HepG2 (cell line): ENCODE data around the gene TREM1. TPM values are rescaled to one million over a fixed set of nuclear protein-coding genes. Genes with fewer than 3 reads are reported as not detected.

Experiments
- ATRX ChIP-seq: sonication (generic); formaldehyde crosslinking; IDR thresholded peaks from 2 replicates; pipeline ENCODE4 v1.4.0; 2020; ENCODE audit warnings: missing genetic modification reagents, borderline replicate concordance
- CBX5 ChIP-seq: sonication (generic); formaldehyde crosslinking; IDR thresholded peaks from 2 replicates; pipeline ENCODE4 v1.4.0; 2020; ENCODE audit warnings: missing genetic modification reagents, borderline replicate concordance
- CREB3 ChIP-seq: sonication (generic); formaldehyde crosslinking; IDR thresholded peaks from 2 replicates; pipeline ENCODE4 v1.5.0; 2020; ENCODE audit warnings: missing genetic modification reagents
- E2F5 ChIP-seq: sonication (generic); formaldehyde crosslinking; conservative IDR thresholded peaks from 2 replicates; pipeline ENCODE4 v1.4.0; 2020; ENCODE audit warnings: missing genetic modification reagents
- ETV5 ChIP-seq: IDR thresholded peaks from 2 replicates; pipeline ENCODE4 v1.6.1; 2018; ENCODE audit warnings: missing biosample characterization, missing genetic modification reagents, inconsistent platforms, borderline replicate concordance
- ONECUT2 ChIP-seq: sonication (generic); formaldehyde crosslinking; IDR thresholded peaks from 2 replicates; pipeline ENCODE4 v1.4.0; 2020; ENCODE audit warnings: missing genetic modification reagents
- POGZ ChIP-seq: sonication (generic); formaldehyde crosslinking; IDR thresholded peaks from 2 replicates; pipeline ENCODE4 v1.4.0; 2020; ENCODE audit warnings: mild to moderate bottlenecking, missing genetic modification reagents
- PRPF4 ChIP-seq: fragments of 200-400 bp; formaldehyde crosslinking; IDR thresholded peaks from 2 replicates; pipeline ENCODE4 v1.6.1; 2016; ENCODE audit warnings: low read length, low read depth; ENCODE audit not compliant: poor library complexity, severe bottlenecking
- TSC22D2 ChIP-seq: sonication (generic); formaldehyde crosslinking; IDR thresholded peaks from 2 replicates; pipeline ENCODE4 v1.5.1; 2020; ENCODE audit warnings: missing genetic modification reagents, mild to moderate bottlenecking, borderline replicate concordance
- ZFAT ChIP-seq: sonication (generic); formaldehyde crosslinking; conservative IDR thresholded peaks from 2 replicates; pipeline ENCODE4 v1.8.1; 2023; ENCODE audit warnings: missing genetic modification reagents, inconsistent platforms
- ZFP82 ChIP-seq: sonication (generic); formaldehyde crosslinking; IDR thresholded peaks from 2 replicates; pipeline ENCODE4 v1.5.1; 2020; ENCODE audit warnings: mild to moderate bottlenecking, missing genetic modification reagents, borderline replicate concordance
- ZMYM4 ChIP-seq: sonication (generic); formaldehyde crosslinking; IDR thresholded peaks from 2 replicates; pipeline ENCODE4 v1.8.1; 2023; ENCODE audit warnings: mild to moderate bottlenecking, missing genetic modification reagents
- ZNF20 ChIP-seq: sonication (generic); formaldehyde crosslinking; IDR thresholded peaks from 2 replicates; pipeline ENCODE4 v1.4.0; 2020; ENCODE audit warnings: mild to moderate bottlenecking, moderate library complexity, missing genetic modification reagents
- ZNF333 ChIP-seq: sonication (generic); formaldehyde crosslinking; IDR thresholded peaks from 2 replicates; pipeline ENCODE4 v1.4.0; 2020; ENCODE audit warnings: mild to moderate bottlenecking, missing genetic modification reagents, borderline replicate concordance
- ZNF335 ChIP-seq: sonication (generic); formaldehyde crosslinking; IDR thresholded peaks from 2 replicates; pipeline ENCODE4 v1.4.0; 2020; ENCODE audit warnings: missing genetic modification reagents
- ZNF354B ChIP-seq: sonication (generic); formaldehyde crosslinking; IDR thresholded peaks from 2 replicates; pipeline ENCODE4 v1.8.0; 2022; ENCODE audit warnings: mild to moderate bottlenecking, missing genetic modification reagents
- ZNF512 ChIP-seq: sonication (generic); formaldehyde crosslinking; IDR thresholded peaks from 2 replicates; pipeline ENCODE4 v1.4.0; 2020; ENCODE audit warnings: mild to moderate bottlenecking, missing genetic modification reagents
- ZNF614 ChIP-seq: IDR thresholded peaks from 2 replicates; pipeline ENCODE4 v1.6.1; 2018; ENCODE audit warnings: missing biosample characterization, missing genetic modification reagents, inconsistent platforms, borderline replicate concordance
- ZNF619 ChIP-seq: sonication (generic); formaldehyde crosslinking; IDR thresholded peaks from 2 replicates; pipeline ENCODE4 v1.4.0; 2020; ENCODE audit warnings: mild to moderate bottlenecking, missing genetic modification reagents
- ZNF670 ChIP-seq: sonication (generic); formaldehyde crosslinking; IDR thresholded peaks from 2 replicates; pipeline ENCODE4 v1.8.0; 2022; ENCODE audit warnings: mild to moderate bottlenecking, missing genetic modification reagents, borderline replicate concordance
- ZNF691 ChIP-seq: sonication (generic); formaldehyde crosslinking; IDR thresholded peaks from 2 replicates; pipeline ENCODE4 v1.4.0; 2020; ENCODE audit warnings: missing genetic modification reagents, low read depth, mild to moderate bottlenecking, borderline replicate concordance
- ZXDC ChIP-seq: sonication (generic); formaldehyde crosslinking; IDR thresholded peaks from 2 replicates; pipeline ENCODE4 v1.5.0; 2020; ENCODE audit warnings: mild to moderate bottlenecking, missing genetic modification reagents
- polyA plus RNA-seq, 8 experiments: library from polyadenylated mRNA; depleted of rRNA in 3 of 8; stranded (reverse) in 7 of 8; unstranded in 1 of 8; fragments of >200 nt; fragmentation: Illumina TruSeq in 4 of 8; extraction: Trizol in 4 of 8; gene quantifications; 2 replicates each; pipeline versions ENCODE4 v1.2.1 to v1.2.3, GENCODE V29; 2011 to 2016; ENCODE audit warnings: low read depth in 4 of 8, missing spikeins in 1 of 8, mixed read lengths in 1 of 8; ENCODE audit not compliant: insufficient read depth in 1 of 8
- total RNA-seq, 5 experiments: library from RNA; depleted of rRNA; stranded (reverse); fragments of >200 nt; fragmentation: Illumina TruSeq; extraction: Trizol; gene quantifications; 2 replicates each; pipeline ENCODE4 v1.2.3, GENCODE V29; 2016; ENCODE audit warnings: low read depth in 1 of 5

TREM1 gene
- total and polyA plus RNA-seq, 2 of the 13 experiments (the other 11 are each of a cell fraction or from before 2014, with no cell fraction given), result 0.49 TPM; not detected in 1

- no peak for TF ChIP-seq TSC22D2 (CRISPR knock-in tag)
- TF ChIP-seq ONECUT2 (CRISPR knock-in tag), result no peak
- TF ChIP-seq ZFAT, result no peak
- TF ChIP-seq PRPF4, result no peak
- peak; percentile 55; the same call in 1 of the 2 replicates for TF ChIP-seq ZNF335 (CRISPR knock-in tag)
- no peak; the same call in 1 of the 2 replicates for TF ChIP-seq ZNF691 (CRISPR knock-in tag)
- TF ChIP-seq ZNF333 (CRISPR knock-in tag), result no peak
- TF ChIP-seq ZNF619 (CRISPR knock-in tag), result 0 out of 2 replicates have a peak, but pooled peaks have one; percentile 39
- no peak for TF ChIP-seq ZXDC (CRISPR knock-in tag)
- TF ChIP-seq E2F5 (CRISPR knock-in tag), result no peak
- no peak for TF ChIP-seq ZNF670 (CRISPR knock-in tag)
- TF ChIP-seq ZMYM4, result no peak
- TF ChIP-seq ZNF20 (CRISPR knock-in tag), result no peak
- TF ChIP-seq ATRX (CRISPR knock-in tag), result no peak
- peak; percentile 47; the same call in 1 of the 2 replicates for TF ChIP-seq ETV5 (CRISPR knock-in tag)
- no peak for TF ChIP-seq ZNF512 (CRISPR knock-in tag)
- peak; percentile 67 for TF ChIP-seq CBX5
- TF ChIP-seq ZFP82 (CRISPR knock-in tag), result no peak
- TF ChIP-seq POGZ, result peak; percentile 51; the same call in 1 of the 2 replicates
- TF ChIP-seq ZNF354B, result no peak
- peak; percentile 76; the same call in 1 of the 2 replicates for TF ChIP-seq ZNF614 (CRISPR knock-in tag)
- TF ChIP-seq CREB3, result no peak
Observed at GRCh38 chr6:41318654-41319565, 32.4 kb upstream of the TREM1 start (continued).
